ENCODE data around the gene VAV1. TPM values are rescaled to one million over a fixed set of nuclear protein-coding genes. Genes with fewer than 3 reads are reported as not detected.

VAV1 gene
- total and polyA plus RNA-seq, 2 of the 13 experiments (the other 11 are each of a cell fraction or from before 2014, with no cell fraction given), result not detected

DNA sequence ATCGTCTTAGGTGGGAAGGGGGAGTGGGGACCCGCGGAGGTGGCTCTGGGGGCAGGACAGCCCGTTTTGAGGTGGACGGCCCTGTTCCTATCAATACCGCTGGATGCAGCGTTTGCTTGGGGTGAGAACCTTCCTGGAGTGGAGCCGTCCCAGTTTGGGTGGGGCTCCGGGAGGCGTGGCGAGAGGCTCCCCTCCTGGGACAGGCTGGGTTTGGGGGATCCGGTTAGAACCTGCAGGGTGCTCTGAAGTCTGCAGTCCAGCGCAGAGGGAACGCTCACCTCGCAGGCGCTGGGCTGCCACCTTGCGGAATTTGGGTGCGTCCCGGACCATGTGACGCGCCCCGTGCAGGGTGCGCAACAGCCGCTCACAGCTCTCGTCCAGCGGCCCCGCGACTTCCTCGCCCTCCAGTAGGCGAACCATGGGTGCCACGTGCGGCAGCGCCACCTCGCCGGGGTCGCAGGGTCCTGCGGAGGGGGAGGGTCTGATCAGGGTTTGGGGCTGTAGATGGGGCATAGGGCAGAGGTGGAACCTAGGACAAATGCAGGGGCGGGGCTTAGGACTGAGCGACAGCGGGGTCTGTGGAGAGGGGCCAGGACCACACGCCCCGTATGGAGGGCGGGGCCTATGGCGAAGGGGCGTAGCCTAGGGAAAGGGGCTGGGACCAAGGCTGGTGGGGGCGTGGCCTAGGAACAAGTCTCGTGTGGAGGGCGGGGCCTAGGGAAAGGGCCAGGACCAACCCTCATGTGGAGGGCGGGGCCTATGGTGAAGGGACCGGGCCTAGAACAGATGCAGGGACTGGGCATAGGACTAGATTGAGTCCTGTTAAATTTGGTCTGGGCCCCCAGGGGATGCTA is 19.1 kb upstream of the VAV1 start (continued):
- peak; percentile 60; the same call in 1 of the 2 replicates for TF ChIP-seq ISL2 (CRISPR knock-in tag; IDR thresholded peaks at IDR 0.05)
- peak; percentile 66; the same call in 1 of the 2 replicates for TF ChIP-seq MEIS2 (CRISPR knock-in tag; IDR thresholded peaks at IDR 0.05)
- no peak for TF ChIP-seq AGO2 (optimal IDR thresholded peaks at IDR 0.05; ENCODE audit: low read depth, low read length)
- no peak for TF ChIP-seq ZNF879 (CRISPR knock-in tag; IDR thresholded peaks at IDR 0.05)
- TF ChIP-seq, protein P1, sequence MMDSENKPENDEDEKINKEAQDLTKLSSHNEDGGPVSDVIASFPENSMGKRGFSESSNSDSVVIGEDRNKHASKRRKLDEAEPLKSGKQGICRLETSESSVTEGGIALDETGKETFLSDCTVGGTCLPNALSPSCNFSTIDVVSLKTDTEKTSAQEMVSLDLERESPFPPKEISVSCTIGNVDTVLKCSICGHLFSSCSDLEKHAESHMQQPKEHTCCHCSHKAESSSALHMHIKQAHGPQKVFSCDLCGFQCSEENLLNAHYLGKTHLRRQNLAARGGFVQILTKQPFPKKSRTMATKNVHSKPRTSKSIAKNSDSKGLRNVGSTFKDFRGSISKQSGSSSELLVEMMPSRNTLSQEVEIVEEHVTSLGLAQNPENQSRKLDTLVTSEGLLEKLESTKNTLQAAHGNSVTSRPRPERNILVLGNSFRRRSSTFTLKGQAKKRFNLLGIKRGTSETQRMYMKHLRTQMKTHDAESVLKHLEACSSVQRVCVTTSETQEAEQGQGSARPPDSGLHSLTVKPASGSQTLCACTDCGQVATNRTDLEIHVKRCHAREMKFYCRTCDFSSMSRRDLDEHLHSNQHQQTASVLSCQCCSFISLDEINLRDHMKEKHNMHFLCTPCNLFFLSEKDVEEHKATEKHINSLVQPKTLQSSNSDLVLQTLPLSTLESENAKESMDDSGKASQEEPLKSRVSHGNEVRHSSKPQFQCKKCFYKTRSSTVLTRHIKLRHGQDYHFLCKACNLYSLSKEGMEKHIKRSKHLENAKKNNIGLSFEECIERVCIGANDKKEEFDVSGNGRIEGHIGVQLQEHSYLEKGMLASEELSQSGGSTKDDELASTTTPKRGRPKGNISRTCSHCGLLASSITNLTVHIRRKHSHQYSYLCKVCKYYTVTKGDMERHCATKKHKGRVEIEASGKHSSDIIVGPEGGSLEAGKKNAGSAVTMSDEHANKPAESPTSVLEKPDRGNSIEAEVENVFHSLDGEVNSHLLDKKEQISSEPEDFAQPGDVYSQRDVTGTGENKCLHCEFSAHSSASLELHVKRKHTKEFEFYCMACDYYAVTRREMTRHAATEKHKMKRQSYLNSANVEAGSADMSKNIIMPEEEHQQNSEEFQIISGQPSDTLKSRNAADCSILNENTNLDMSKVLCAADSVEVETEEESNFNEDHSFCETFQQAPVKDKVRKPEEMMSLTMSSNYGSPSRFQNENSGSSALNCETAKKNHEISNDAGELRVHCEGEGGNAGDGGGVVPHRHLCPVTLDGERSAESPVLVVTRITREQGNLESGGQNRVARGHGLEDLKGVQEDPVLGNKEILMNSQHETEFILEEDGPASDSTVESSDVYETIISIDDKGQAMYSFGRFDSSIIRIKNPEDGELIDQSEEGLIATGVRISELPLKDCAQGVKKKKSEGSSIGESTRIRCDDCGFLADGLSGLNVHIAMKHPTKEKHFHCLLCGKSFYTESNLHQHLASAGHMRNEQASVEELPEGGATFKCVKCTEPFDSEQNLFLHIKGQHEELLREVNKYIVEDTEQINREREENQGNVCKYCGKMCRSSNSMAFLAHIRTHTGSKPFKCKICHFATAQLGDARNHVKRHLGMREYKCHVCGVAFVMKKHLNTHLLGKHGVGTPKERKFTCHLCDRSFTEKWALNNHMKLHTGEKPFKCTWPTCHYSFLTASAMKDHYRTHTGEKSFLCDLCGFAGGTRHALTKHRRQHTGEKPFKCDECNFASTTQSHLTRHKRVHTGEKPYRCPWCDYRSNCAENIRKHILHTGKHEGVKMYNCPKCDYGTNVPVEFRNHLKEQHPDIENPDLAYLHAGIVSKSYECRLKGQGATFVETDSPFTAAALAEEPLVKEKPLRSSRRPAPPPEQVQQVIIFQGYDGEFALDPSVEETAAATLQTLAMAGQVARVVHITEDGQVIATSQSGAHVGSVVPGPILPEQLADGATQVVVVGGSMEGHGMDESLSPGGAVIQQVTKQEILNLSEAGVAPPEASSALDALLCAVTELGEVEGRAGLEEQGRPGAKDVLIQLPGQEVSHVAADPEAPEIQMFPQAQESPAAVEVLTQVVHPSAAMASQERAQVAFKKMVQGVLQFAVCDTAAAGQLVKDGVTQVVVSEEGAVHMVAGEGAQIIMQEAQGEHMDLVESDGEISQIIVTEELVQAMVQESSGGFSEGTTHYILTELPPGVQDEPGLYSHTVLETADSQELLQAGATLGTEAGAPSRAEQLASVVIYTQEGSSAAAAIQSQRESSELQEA (CRISPR knock-in tag; IDR thresholded peaks at IDR 0.05; ENCODE audit: not compliant biosample characterization), result peak; percentile 68
- no peak for TF ChIP-seq SNAI1 (CRISPR knock-in tag; IDR thresholded peaks at IDR 0.05; ENCODE audit: borderline replicate concordance)
- TF ChIP-seq, protein P2, sequence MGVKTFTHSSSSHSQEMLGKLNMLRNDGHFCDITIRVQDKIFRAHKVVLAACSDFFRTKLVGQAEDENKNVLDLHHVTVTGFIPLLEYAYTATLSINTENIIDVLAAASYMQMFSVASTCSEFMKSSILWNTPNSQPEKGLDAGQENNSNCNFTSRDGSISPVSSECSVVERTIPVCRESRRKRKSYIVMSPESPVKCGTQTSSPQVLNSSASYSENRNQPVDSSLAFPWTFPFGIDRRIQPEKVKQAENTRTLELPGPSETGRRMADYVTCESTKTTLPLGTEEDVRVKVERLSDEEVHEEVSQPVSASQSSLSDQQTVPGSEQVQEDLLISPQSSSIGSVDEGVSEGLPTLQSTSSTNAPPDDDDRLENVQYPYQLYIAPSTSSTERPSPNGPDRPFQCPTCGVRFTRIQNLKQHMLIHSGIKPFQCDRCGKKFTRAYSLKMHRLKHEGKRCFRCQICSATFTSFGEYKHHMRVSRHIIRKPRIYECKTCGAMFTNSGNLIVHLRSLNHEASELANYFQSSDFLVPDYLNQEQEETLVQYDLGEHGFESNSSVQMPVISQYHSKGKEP (CRISPR knock-in tag; IDR thresholded peaks at IDR 0.05), result peak; percentile 44; the same call in 1 of the 2 replicates
- TF ChIP-seq ZNF253 (CRISPR knock-in tag; IDR thresholded peaks at IDR 0.05; ENCODE audit: borderline replicate concordance), result 0 out of 2 replicates have a peak, but pooled peaks have one; percentile 78
- TF ChIP-seq PAF1 (CRISPR knock-in tag; IDR thresholded peaks at IDR 0.05), result no peak
- 0 out of 2 replicates have a peak, but pooled peaks have one; percentile 33 for TF ChIP-seq MAF1 (CRISPR knock-in tag; IDR thresholded peaks at IDR 0.05; ENCODE audit: borderline replicate concordance)
- peak; percentile 86; the same call in 1 of the 2 replicates for TF ChIP-seq NFATC3 (CRISPR knock-in tag; IDR thresholded peaks at IDR 0.05)
